Kidney capillary endothelial cell (primary cell): ENCODE measurements around the gene CASTOR1.

Experiments
- DNase-seq: peaks from one replicate; pipeline ENCODE4 v3.0.0-alpha.2; 2018; ENCODE audit warnings: low spot score

CASTOR1 gene

DNA sequence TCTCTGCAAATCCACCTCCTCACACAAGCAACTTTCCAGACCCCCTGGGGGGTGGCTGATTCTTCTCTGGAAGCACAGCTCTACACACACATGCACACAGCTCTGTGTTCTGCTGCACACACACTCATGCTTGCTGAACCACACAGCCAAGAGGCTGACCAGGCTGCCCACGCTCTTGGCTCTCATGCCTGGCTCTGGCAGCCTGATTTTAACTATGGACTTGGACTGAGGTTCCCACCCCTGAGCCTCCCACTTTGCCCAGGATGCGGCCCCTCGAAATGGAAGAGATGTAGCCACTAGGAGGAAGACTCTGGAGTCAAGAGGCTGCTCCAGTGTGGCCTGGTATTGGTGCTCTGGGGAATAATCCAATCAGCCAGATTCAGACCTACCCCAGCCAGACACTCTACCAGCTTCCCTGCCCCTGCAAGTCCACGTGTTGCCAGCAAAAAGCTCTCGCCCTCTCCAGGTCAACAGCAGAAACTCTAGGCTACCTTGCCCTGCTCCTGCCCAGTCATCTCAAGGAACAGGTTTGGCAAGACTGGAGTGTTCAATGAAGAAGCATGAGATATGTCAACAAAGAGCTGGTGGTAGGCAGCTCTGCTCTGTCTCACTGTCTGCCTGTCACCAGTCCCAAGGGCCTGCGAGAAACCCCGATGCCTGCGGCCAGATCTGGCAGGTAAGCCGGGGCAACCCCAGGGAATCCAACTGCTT, 8.8 kb upstream of the CASTOR1 start:
- no peak for DNase-seq

DNA sequence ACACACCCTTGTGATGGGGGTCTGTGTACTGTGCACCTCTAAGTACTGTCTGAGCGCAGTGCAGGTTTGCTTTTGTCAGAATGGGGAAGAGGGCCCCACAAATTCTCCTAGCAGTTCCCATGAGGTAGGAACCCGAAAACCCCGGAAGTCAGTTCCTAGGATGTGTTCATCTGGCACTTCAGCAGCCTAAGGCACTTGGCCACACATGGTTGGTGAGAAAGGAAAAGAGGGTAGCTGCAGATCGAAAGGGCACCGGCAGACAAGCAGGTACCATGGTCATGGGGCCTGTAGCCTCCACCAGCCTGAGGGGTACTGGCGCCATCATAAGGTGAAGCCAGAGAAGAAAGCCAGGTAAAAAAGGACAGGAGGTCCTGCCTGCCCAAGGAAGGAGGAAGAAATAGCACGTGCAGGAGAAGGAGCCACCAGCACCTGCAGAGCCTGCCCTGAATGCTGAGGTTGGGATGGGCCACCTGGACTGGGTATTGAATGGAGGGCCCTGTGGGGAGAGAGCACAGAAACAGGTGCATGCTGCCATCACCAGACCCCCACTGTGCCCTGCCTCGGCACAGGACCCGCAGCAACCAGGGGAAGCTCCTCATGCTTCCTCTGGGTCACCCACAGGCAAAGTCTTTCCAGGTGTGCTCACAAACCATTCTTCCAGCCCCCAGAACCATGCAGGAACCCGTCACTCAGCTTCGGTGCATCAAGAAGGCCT, 8.1 kb upstream of the CASTOR1 start:
- DNase-seq = no peak

GRCh38 chr22:30296833-30297232, 7.5 kb upstream of the CASTOR1 start:
- no peak for DNase-seq

GRCh38 chr22:30296324-30296723, 7.0 kb upstream of the CASTOR1 start:
- no peak for DNase-seq

DNA sequence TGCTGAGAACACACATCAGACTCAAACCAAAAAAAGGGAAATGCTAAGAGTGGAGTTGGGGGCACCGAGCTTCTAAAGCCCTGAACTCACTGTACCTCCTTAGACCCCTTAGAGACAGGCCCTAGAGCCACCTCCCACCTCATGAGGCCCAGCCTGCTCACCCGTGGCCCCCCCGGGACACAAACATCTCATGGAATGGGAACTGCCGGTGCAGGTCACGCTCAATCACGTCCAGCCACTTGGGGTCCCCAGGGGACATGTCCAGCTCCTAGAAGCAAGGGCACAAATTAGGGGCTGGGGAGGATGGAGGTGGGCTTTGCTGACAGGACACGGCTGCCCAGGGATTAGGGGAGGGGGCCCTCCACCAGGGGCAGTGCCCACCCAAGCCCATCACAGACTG, 6.3 kb upstream of the CASTOR1 start:
- no peak for DNase-seq

DNA sequence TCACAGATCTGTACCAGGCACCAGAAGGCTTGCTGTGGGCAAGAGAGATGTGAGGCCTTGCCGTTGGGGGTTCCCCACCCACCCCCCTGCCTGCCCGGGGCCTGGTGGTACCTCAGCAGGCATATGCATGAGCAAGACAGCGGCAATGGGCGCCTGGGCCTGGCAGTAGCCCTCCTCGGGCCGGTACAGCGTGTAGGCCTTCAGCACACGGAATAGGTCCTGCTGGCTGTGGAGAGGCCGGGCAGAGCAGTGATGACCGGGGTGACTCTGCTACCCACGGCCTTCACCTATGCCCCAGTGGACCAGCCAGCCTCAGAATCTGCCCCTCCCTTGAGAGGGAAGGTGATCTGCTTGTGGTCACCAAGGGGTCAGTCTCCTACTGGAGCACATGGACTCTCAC, 5.5 kb upstream of the CASTOR1 start:
- DNase-seq = no peak

- no peak for DNase-seq
Measured at GRCh38 chr22:30294066-30294465, 4.8 kb upstream of the CASTOR1 start.

- no peak for DNase-seq
Measured at GRCh38 chr22:30293026-30293425, 3.7 kb upstream of the CASTOR1 start.

GRCh38 chr22:30292069-30292970, 3.0 kb upstream of the CASTOR1 start:
- DNase-seq = no peak

DNA sequence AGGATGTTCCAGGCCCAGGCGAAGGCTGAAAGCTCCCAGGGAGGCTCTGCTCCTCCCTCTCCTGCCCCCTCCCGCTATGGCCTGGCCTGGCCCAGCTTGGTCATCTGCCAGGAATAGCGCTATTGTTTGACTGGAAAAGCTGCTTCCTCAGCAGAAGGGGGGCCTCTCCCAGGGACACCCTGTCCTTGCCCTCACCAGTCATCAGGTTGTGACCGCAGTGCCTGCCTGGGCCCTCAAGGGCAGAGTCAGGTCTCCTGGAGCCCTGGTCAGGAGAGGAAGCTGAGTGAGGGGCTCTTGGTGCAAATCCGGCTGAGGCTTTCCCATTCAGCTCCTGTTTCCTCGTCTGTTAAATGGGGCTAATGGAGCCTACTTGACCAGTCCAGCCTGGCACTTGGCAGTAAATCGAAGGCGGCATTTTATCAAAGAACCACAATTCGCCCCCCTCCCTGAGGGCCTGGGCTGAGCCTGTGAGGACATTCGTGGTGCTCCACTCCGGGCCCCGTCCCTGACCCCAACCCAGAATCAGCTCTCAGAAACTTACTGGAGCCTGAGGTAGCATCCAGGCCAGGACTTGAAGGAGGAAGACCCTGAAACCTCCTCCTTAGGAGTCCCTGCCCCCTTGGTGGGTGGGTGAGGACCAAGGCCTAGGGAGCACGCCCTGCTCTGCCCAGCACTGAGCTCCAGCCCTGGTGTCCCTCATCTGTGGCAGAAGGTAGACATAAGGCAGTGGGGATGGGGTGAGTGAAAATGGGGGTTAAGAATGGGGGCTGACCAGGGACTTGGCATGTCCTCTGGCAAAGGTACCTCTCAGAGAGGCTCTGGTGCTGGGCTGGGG, 2.0 kb upstream of the CASTOR1 start:
- DNase-seq = peak; percentile 91

- peak; percentile 72 for DNase-seq
Measured at GRCh38 chr22:30290342-30291057, 1.2 kb upstream of the CASTOR1 start.

DNA sequence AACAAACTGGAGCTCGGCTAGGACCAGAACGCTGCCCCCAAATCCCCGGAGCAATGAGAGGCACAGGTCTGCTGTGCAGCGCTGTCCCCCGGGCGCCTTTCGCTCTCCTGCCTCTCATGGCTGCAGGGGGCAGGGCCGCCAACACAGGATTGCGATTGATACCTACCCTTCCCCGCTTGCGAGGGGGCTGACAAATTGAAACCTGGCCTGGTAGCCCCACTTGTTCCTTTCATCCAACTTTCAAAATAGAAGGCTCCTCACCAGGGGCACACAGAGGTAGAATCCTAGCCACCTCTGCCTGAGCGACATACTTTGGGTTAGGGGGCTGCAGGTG, 642 bp upstream of the CASTOR1 start:
- DNase-seq = no peak

DNA sequence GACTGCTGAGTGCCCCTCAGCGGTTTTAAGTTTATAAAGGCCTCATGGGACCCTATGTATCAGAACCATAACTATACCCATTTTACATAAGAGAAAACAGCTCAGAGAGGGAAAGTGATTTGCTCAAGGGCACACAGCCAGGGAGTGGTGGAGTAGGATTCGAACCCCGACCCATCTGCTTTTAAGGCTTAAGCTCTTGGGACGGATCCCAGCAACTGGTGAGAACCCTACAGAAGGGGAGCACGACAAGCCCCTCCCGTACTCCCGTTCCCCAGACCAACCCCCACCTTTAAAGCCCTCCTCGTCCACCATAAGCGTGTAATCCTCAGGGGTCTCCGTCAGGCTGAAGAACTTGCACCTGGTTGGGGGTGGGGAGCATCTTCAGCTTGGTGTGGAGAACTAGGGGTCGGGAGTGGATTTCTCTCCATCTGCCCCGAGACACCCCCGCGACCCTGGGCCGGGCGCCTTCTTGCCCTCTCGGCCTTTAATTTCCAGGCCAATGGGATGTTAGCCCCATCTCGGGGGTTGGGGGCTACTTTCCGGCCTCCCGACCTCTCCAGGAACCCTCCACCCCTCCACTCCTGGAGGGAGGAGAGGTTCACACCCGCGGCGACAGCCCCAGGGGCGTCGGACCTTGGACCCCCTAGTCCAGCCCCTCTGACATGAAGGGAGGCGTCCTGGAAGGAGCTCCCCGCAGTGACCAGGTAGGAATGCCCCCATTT, 725 bp downstream of the CASTOR1 start:
- DNase-seq = no peak

- DNase-seq = peak; percentile 80
Measured at GRCh38 chr22:30287648-30288418, 1.5 kb downstream of the CASTOR1 start.

DNA sequence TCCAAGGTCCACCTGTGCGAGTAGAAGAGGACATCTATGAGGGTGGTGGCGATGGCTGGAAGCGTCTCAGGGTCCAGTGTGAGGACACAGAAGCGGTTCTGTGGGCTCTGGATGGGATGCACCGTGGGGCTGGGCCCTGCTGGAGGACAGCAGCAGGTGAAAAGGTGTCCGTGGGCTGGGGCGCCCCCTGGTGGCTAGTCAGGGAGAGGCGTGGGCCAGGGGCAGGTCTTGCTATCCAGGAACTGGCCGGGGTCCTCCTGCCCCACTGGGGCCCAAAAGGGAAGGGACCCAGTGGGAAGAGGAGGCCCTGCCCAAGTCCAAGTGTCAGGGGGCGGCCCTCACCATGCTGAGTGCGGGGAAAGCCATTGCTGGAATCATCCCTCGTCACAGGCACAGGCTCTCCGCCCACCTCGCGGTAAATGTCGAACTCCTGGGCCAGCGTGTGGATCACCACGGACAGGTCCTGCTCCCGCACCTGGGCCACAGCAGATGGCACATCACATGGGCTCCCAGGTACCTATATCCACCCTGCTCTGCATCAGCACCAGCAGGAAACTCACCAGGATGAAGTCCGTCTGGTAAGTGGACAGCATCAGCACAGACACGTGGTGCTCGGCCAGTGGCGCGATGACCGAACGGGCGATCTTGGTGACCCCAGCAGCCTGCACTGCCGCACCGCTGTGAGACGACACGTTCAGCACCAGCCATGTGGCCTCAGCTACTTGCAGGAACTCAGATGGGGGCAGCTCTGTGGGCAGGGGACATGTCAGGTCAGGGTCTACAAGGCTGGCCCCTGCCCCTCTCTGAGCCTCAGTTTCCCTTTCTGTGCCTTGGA, 2.3 kb downstream of the CASTOR1 start:
- DNase-seq = no peak

DNA sequence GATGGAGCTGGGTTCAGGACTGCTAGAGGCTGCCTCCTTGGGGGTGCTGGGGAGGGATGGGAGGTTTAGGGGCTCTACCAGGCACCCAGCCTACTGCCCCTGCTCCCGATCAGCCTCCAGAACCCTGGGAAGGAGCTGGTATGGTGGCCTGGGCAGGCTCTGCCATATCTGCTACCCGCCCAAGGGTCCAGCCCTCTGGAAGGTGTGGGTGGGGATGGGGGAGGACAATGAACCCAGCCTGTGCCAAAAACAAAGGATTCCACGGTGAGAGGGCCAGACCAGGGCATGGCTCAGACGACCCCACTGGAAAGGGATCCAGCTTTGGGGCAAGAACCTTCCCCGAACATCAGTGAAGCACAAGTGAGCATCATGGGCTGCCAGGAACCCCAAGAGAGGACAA, 3.0 kb downstream of the CASTOR1 start:
- no peak for DNase-seq

DNA sequence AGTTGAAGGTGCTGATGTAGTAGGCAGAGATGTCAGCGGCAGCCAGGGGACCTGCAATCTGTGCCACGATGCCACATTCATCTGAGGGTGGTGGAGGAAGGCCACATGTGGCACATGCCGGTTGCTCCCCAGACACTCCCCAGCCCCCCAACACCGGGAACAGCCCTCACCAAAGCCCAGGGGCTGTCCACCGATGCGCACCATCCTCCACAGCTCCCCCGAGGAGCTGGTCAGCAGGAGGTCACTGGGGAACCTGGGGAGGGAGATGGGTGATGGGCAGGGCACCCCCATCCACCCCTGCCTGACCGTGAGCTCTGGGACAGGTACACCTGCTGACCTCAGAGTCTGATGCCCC, 3.5 kb downstream of the CASTOR1 start:
- no peak for DNase-seq

GRCh38 chr22:30285176-30285845, 4.0 kb downstream of the CASTOR1 start:
- no peak for DNase-seq
